GM12878 (cell line): Measurements from ENCODE around the gene FIBIN. TPM values are rescaled to one million over a fixed set of nuclear protein-coding genes. Genes with fewer than 3 reads are reported as not detected.

Experiments used
- ATAC-seq: fragments of 200-7000 bp; cut with Tn5 transposase; 3 replicates; pipeline ENCODE4 v1.9.1; 2020; ENCODE audit warnings: mild to moderate bottlenecking, moderate library complexity
- BruUV-seq: library from RNA; stranded (reverse); fragments of 400-500 nt; replicated peaks from 2 replicates; lab custom pipeline; 2021; lab: Mats Ljungman, UMichigan
- CTCF ChIA-PET: fragments of 300-600 bp; sonication (Branson Sonifier 250); formaldehyde crosslinking; extraction: SDS; loops from one replicate; lab custom pipeline; 2021; ENCODE audit warnings: inconsistent platforms; lab: Yijun Ruan, JAX
- POLR2A ChIA-PET: fragments of 350-600 bp; formaldehyde crosslinking; extraction: SDS; loops from one replicate; lab custom pipeline; 2021; ENCODE audit warnings: inconsistent platforms; lab: Charles Lee
- RAD21 ChIA-PET: fragments of 300-600 bp; sonication (Branson Sonifier 250); formaldehyde crosslinking; loops from one replicate; lab custom pipeline; 2023; ENCODE audit warnings: antibody characterized with exemption; ENCODE audit not compliant: unreplicated experiment; lab: Charles Lee
- SMC1A ChIA-PET: fragments of 300-600 bp; sonication (Branson Sonifier 250); formaldehyde crosslinking; loops from one replicate; lab custom pipeline; 2023; ENCODE audit not compliant: unreplicated experiment, uncharacterized antibody; lab: Charles Lee
- DNase-seq: peaks from one replicate; pipeline ENCODE4 v3.0.0-alpha.2; 2011; ENCODE audit warnings: low read depth, low spot score
- FAIRE-seq: peaks from 3 replicates; lab custom pipeline; 2011; peaks lifted over from hg19 to GRCh38; lab: Jason Lieb, UNC
- H2AFZ ChIP-seq: 2 replicates; pipeline ENCODE4 v1.6.0; 2011; ENCODE audit warnings: low read depth, low read length, control low read depth; ENCODE audit not compliant: control insufficient read depth
- H3K27ac ChIP-seq: 2 replicates; pipeline ENCODE4 v1.5.1; 2011; ENCODE audit warnings: control low read depth; ENCODE audit not compliant: control insufficient read depth, insufficient read depth
- H3K27me3 ChIP-seq, 2 experiments: replicated peaks in 1 of 2; 2 replicates each; pipeline versions ENCODE4 v1.6.0 to v1.6.1; 2011; ENCODE audit warnings: low read length in 1 of 2; ENCODE audit not compliant: control insufficient read depth in 2 of 2, insufficient read depth in 2 of 2
- H3K36me3 ChIP-seq, 2 experiments: 2 replicates each; pipeline ENCODE4 v1.5.1; 2011; ENCODE audit warnings: low read length in 1 of 2; ENCODE audit not compliant: control insufficient read depth in 2 of 2, insufficient read depth in 2 of 2
- H3K4me1 ChIP-seq: 2 replicates; pipeline ENCODE4 v1.6.1; 2011; ENCODE audit warnings: mild to moderate bottlenecking, low read length, moderate library complexity, mixed read lengths; ENCODE audit not compliant: control insufficient read depth, insufficient read depth
- H3K4me2 ChIP-seq: 2 replicates; pipeline ENCODE4 v1.6.0; 2011; ENCODE audit warnings: control low read depth; ENCODE audit not compliant: control insufficient read depth, insufficient read depth
- H3K4me3 ChIP-seq: fragments of 200-600 bp; sonication (generic); 2 replicates; pipeline ENCODE4 v1.5.1; 2016
- H3K79me2 ChIP-seq: 2 replicates; pipeline ENCODE4 v1.6.0; 2011; ENCODE audit warnings: low read length; ENCODE audit not compliant: control insufficient read depth, insufficient read depth
- H3K9ac ChIP-seq: 2 replicates; pipeline ENCODE4 v1.8.0; 2011; ENCODE audit warnings: low read length, control low read depth, mixed read lengths; ENCODE audit not compliant: control insufficient read depth, insufficient read depth
- H3K9me3 ChIP-seq: replicated peaks from 3 replicates; pipeline ENCODE4 v1.5.1; 2011; ENCODE audit warnings: mild to moderate bottlenecking, low read length; ENCODE audit not compliant: control insufficient read depth, insufficient read depth
- H4K20me1 ChIP-seq: 2 replicates; pipeline ENCODE4 v1.6.0; 2011; ENCODE audit not compliant: control insufficient read depth, insufficient read depth
- ATF2 ChIP-seq: IDR thresholded peaks from 2 replicates; pipeline ENCODE4 v1.6.1; 2012; ENCODE audit warnings: low read length, inconsistent platforms
- ATF7 ChIP-seq: fragments of 450-650 bp; IDR thresholded peaks from 2 replicates; pipeline ENCODE4 v1.6.1; 2016; ENCODE audit warnings: low read depth, mild to moderate bottlenecking
- BRCA1 ChIP-seq: IDR thresholded peaks from 2 replicates; pipeline ENCODE4 v1.6.1; 2011; ENCODE audit warnings: low read depth, low read length, improper control_type of control experiment
- CHD1 ChIP-seq: IDR thresholded peaks from 2 replicates; pipeline ENCODE4 v1.6.1; 2012; ENCODE audit warnings: low read depth, low read length, improper control_type of control experiment
- DPF2 ChIP-seq: fragments of 450-650 bp; IDR thresholded peaks from 2 replicates; pipeline ENCODE4 v1.6.1; 2017; ENCODE audit warnings: mild to moderate bottlenecking
- IKZF1 ChIP-seq: fragments of 450-650 bp; conservative IDR thresholded peaks from 2 replicates; pipeline ENCODE4 v1.6.1; 2017; ENCODE audit warnings: antibody characterized with exemption, mild to moderate bottlenecking
- IKZF2 ChIP-seq, 2 experiments: fragments of 450-650 bp; IDR thresholded peaks; 2 replicates each; pipeline ENCODE4 v1.6.1; 2017; ENCODE audit warnings: mild to moderate bottlenecking in 2 of 2, moderate library complexity in 2 of 2
- NBN ChIP-seq: fragments of 450-650 bp; IDR thresholded peaks from 2 replicates; pipeline ENCODE4 v1.6.1; 2016
- NFXL1 ChIP-seq: fragments of 450-650 bp; IDR thresholded peaks from 2 replicates; pipeline ENCODE4 v1.6.1; 2017; ENCODE audit warnings: antibody characterized with exemption, mild to moderate bottlenecking, borderline replicate concordance
- REST ChIP-seq: IDR thresholded peaks from 2 replicates; pipeline ENCODE4 v1.6.1; 2012; ENCODE audit warnings: mild to moderate bottlenecking, low read depth, low read length
- SPI1 ChIP-seq: IDR thresholded peaks from 2 replicates; pipeline ENCODE4 v1.6.1; 2011; ENCODE audit warnings: low read depth, mild to moderate bottlenecking, low read length, moderate library complexity, borderline replicate concordance; ENCODE audit not compliant: insufficient read depth
- TBL1XR1 ChIP-seq: IDR thresholded peaks from 2 replicates; pipeline ENCODE4 v1.6.1; 2012; ENCODE audit warnings: low read depth, low read length, improper control_type of control experiment
- WRNIP1 ChIP-seq: IDR thresholded peaks from 2 replicates; pipeline ENCODE4 v1.6.1; 2011; ENCODE audit warnings: low read depth, low read length, improper control_type of control experiment, borderline replicate concordance
- ZNF24 ChIP-seq: fragments of 450-650 bp; IDR thresholded peaks from 2 replicates; pipeline ENCODE4 v1.6.1; 2017; ENCODE audit warnings: antibody characterized with exemption, mild to moderate bottlenecking
- ZNF622 ChIP-seq: fragments of 450-650 bp; IDR thresholded peaks from 2 replicates; pipeline ENCODE4 v1.6.1; 2017; ENCODE audit warnings: mild to moderate bottlenecking, inconsistent platforms
- WGBS: methylation state at CpG from one replicate; pipeline ENCODE4 v1.1.6; 2016; ENCODE audit warnings: low lambda C conversion rate; ENCODE audit not compliant: insufficient replicate concordance, insufficient coverage; ENCODE audit errors: missing lambda C conversion rate; 5-methylcytosine and 5-hydroxymethylcytosine counted together
- in situ Hi-C: fragments of 300-500 bp; cut with MboI; formaldehyde crosslinking; loops from 9 replicates; pipeline ENCODE4 v1.14.3; 2018; ENCODE audit warnings: mixed read lengths
- intact Hi-C: fragments of 100-400 bp; cut with micrococcal nuclease; formaldehyde crosslinking; loops from one replicate; pipeline ENCODE4 v1.14.2; 2022; ENCODE audit not compliant: unreplicated experiment
- polyA plus RNA-seq, 11 experiments: library from polyadenylated mRNA; depleted of rRNA in 4 of 11; unstranded in 6 of 11; stranded (reverse) in 5 of 11; fragments of >200 nt; fragmentation: Nextera tagmentation in 4 of 11; fragmentation: Illumina TruSeq in 1 of 11; extraction: Ambion mirVana in 4 of 11; extraction: Trizol in 1 of 11; gene quantifications; 1 replicate in 1 of 11; 2 replicates in 10 of 11; pipeline versions ENCODE4 v1.2.1 to v1.2.3, GENCODE V29; 2011 to 2016; ENCODE audit warnings: inconsistent platforms in 2 of 11, missing spikeins in 2 of 11, low read depth in 1 of 11
- total RNA-seq, 4 experiments: library from RNA; depleted of rRNA in 3 of 4; stranded (reverse); fragments of >200 nt in 3 of 4; fragmentation: Illumina TruSeq in 1 of 4; extraction: Trizol in 1 of 4; gene quantifications; 2 replicates each; pipeline versions ENCODE4 v1.2.1 to v1.2.3, GENCODE V29; 2013 to 2021
- TF ChIP-seq, protein P1 (sequence below): fragments of 150-350 bp; IDR thresholded peaks from 2 replicates; pipeline ENCODE4 v1.6.1; 2016; ENCODE audit warnings: low read depth, low read length
- TF ChIP-seq, protein P2 (sequence below): IDR thresholded peaks from 2 replicates; pipeline ENCODE4 v1.6.1; 2012; ENCODE audit warnings: low read depth, low read length, improper control_type of control experiment

FIBIN gene
- total and polyA plus RNA-seq, 10 of the 15 experiments (the other 5 are each of a cell fraction or from before 2014, with no cell fraction given), result not detected

DNA sequence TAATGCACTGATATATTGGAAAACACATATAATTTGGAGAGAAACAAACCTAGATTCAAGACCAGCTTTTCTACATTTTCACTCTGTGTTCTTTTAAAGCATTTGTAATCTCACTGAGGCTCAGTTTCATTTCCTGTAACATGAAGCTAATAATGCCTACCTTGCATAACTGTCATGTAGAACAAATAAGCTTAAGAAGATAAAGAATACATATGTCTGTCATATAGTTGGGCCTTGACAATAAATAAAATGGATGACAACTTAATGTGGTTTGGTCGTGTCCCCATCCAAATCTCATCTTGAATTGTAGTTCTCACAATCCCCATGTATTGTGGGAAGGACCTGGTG lies 35.2 kb upstream of the FIBIN start:
- POLR2A ChIA-PET, result no interaction called here
- no peak overlapping the region for H2AFZ ChIP-seq
- DNase-seq, result no peak
- no TSS peak for BruUV-seq
- H3K9me3 ChIP-seq, result no peaks in the 10 kb centered on the region
- no peaks in the 10 kb centered on the region for H3K79me2 ChIP-seq
- H3K27me3 ChIP-seq, result no peaks in the 10 kb centered on the region
- no peaks in the 10 kb centered on the region for H3K4me1 ChIP-seq
- H4K20me1 ChIP-seq, result no peaks in the 10 kb centered on the region
- H3K9ac ChIP-seq, result no peak overlapping the region
- H3K27ac ChIP-seq, result no peak overlapping the region
- intact Hi-C loops, result no loop called here
- no peak for TF ChIP-seq ATF2
- TF ChIP-seq DPF2, result no peak
- no peak for TF ChIP-seq IKZF2 (IDR thresholded peaks at IDR 0.05)
- TF ChIP-seq TBL1XR1, result no peak
- no peak for TF ChIP-seq REST
- TF ChIP-seq WRNIP1, result no peak
- no peak for TF ChIP-seq ZNF622
- no peak for TF ChIP-seq IKZF1
- no peak for TF ChIP-seq SPI1
- no peak for TF ChIP-seq ATF7
- no peak for TF ChIP-seq NFXL1
- no peak for TF ChIP-seq NBN
- TF ChIP-seq, protein P1, sequence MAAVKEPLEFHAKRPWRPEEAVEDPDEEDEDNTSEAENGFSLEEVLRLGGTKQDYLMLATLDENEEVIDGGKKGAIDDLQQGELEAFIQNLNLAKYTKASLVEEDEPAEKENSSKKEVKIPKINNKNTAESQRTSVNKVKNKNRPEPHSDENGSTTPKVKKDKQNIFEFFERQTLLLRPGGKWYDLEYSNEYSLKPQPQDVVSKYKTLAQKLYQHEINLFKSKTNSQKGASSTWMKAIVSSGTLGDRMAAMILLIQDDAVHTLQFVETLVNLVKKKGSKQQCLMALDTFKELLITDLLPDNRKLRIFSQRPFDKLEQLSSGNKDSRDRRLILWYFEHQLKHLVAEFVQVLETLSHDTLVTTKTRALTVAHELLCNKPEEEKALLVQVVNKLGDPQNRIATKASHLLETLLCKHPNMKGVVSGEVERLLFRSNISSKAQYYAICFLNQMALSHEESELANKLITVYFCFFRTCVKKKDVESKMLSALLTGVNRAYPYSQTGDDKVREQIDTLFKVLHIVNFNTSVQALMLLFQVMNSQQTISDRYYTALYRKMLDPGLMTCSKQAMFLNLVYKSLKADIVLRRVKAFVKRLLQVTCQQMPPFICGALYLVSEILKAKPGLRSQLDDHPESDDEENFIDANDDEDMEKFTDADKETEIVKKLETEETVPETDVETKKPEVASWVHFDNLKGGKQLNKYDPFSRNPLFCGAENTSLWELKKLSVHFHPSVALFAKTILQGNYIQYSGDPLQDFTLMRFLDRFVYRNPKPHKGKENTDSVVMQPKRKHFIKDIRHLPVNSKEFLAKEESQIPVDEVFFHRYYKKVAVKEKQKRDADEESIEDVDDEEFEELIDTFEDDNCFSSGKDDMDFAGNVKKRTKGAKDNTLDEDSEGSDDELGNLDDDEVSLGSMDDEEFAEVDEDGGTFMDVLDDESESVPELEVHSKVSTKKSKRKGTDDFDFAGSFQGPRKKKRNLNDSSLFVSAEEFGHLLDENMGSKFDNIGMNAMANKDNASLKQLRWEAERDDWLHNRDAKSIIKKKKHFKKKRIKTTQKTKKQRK, result no peak
- TF ChIP-seq, protein P2, sequence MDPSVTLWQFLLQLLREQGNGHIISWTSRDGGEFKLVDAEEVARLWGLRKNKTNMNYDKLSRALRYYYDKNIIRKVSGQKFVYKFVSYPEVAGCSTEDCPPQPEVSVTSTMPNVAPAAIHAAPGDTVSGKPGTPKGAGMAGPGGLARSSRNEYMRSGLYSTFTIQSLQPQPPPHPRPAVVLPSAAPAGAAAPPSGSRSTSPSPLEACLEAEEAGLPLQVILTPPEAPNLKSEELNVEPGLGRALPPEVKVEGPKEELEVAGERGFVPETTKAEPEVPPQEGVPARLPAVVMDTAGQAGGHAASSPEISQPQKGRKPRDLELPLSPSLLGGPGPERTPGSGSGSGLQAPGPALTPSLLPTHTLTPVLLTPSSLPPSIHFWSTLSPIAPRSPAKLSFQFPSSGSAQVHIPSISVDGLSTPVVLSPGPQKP, result no peak
- TF ChIP-seq BRCA1, result no peak
- TF ChIP-seq CHD1, result no peak
- TF ChIP-seq ZNF24, result no peak
- TF ChIP-seq, all 136 proteins: peak for 0
- Histone ChIP-seq H3K36me3 (no peaks in the 10 kb centered on the region), H3K4me3 (no peak overlapping the region), H3K4me2 (no peak overlapping the region)
- 0% methylated on average over 1 of the region's 1 CpG for WGBS
- ATAC-seq (no peak), FAIRE-seq (no peak)
- RAD21 ChIA-PET, result no interaction called here
- SMC1A ChIA-PET, result no interaction called here
- CTCF ChIA-PET, result no interaction called here
- in situ Hi-C loops, result no loop called here
